ENCODE measurements around the gene HAS3.
"Not testable (repeated sequence)": the region's sequence is repeated elsewhere in the genome, so short reads cannot be mapped to it uniquely, and the experiment has no call there.

Gene HAS3

GRCh38 chr16:69105501-69106361 lies at the start of gene HAS3:
HAS3 (plus strand) TSS chr16:69105653; CDS start chr16:69109396, 3,743 bp downstream.
- DNase-seq = peak in 4 of 6 experiments; percentile 2 to 33 (median 18)

GRCh38 chr16:69055980-69056379 lies 49.5 kb upstream of the HAS3 start:
- no peak for DNase-seq

- no peak for DNase-seq
Observed at GRCh38 chr16:69056421-69056820, 49.0 kb upstream of the HAS3 start.

GRCh38 chr16:69057400-69058378 lies 47.8 kb upstream of the HAS3 start:
- DNase-seq = no peak

GRCh38 chr16:69063491-69063890 lies 42.0 kb upstream of the HAS3 start:
- DNase-seq = not testable (repeated sequence)

GRCh38 chr16:69064124-69064763 lies 41.2 kb upstream of the HAS3 start:
- DNase-seq = no peak

- DNase-seq = no peak
Observed at GRCh38 chr16:69064764-69065313, 40.6 kb upstream of the HAS3 start.

- DNase-seq = no peak
Observed at GRCh38 chr16:69069504-69069903, 35.9 kb upstream of the HAS3 start.

- DNase-seq = no peak
Observed at GRCh38 chr16:69071036-69071435, 34.4 kb upstream of the HAS3 start.

GRCh38 chr16:69072640-69072974 lies 32.8 kb upstream of the HAS3 start:
- no peak for DNase-seq

- DNase-seq = no peak
Observed at GRCh38 chr16:69073181-69073702, 32.2 kb upstream of the HAS3 start.

GRCh38 chr16:69077251-69077650 lies 28.2 kb upstream of the HAS3 start:
- no peak for DNase-seq

- DNase-seq = no peak
Observed at GRCh38 chr16:69078073-69078472, 27.4 kb upstream of the HAS3 start.

GRCh38 chr16:69079697-69080096 lies 25.8 kb upstream of the HAS3 start:
- no peak for DNase-seq

GRCh38 chr16:69083306-69083941 lies 22.0 kb upstream of the HAS3 start:
- DNase-seq = no peak

GRCh38 chr16:69084289-69084688 lies 21.2 kb upstream of the HAS3 start:
- no peak for DNase-seq

GRCh38 chr16:69085032-69085695 lies 20.3 kb upstream of the HAS3 start:
- no peak for DNase-seq

- DNase-seq = no peak
Observed at GRCh38 chr16:69087161-69087581, 18.3 kb upstream of the HAS3 start.

GRCh38 chr16:69088684-69089083 lies 16.8 kb upstream of the HAS3 start:
- DNase-seq = no peak

GRCh38 chr16:69089091-69089910 lies 16.2 kb upstream of the HAS3 start:
- DNase-seq = no peak

GRCh38 chr16:69093974-69094373 lies 11.5 kb upstream of the HAS3 start:
- no peak for DNase-seq

Measured in stimulated activated naive CD4-positive, alpha-beta T cell (primary cell).